ENCODE measurements around the gene UBE2F.

Gene UBE2F

GRCh38 chr2:238083919-238084318 lies 117.1 kb downstream of the UBE2F start:
- no peak for DNase-seq

GRCh38 chr2:238084761-238085160 lies 117.9 kb downstream of the UBE2F start:
- DNase-seq = no peak

GRCh38 chr2:238085899-238086298 lies 119.1 kb downstream of the UBE2F start:
- no peak for DNase-seq

GRCh38 chr2:238087211-238087610 lies 120.4 kb downstream of the UBE2F start:
- DNase-seq = no peak

GRCh38 chr2:238090887-238091286 lies 124.1 kb downstream of the UBE2F start:
- DNase-seq = no peak

- no peak for DNase-seq
These were observed 124.7 kb downstream of the UBE2F start for GRCh38 chr2:238091436-238092060.

Data from T-helper 9 cell (primary cell).